ENCODE measurements around the gene GPR15. TPM values are rescaled to one million over a fixed set of nuclear protein-coding genes. Genes with fewer than 3 reads are reported as not detected.
A peak's percentile ranks its signal among the peaks of the same experiment; 100 is the strongest.

The GPR15 gene
- total RNA-seq, 1 experiment from 2014 or later: not detected

- DNase-seq: no peak
- POLR2A ChIA-PET (ENCODE audit: unreplicated experiment): no interaction called here
- no peaks in the 10 kb centered on the region for H3K4me1 ChIP-seq (replicated peaks; ENCODE audit: insufficient read depth)
These were observed 9.9 kb downstream of the GPR15 start for GRCh38 chr3:98541695-98542094.

GRCh38 chr3:98542623-98543022, 10.8 kb downstream of the GPR15 start:
- no peak for DNase-seq
- CTCF ChIA-PET: no interaction called here
- TF ChIP-seq CTCF (conservative IDR thresholded peaks at IDR 0.05) (no peak), EZH2 (IDR thresholded peaks at IDR 0.05; ENCODE audit: low read depth) (no peak)
- H3K4me1 ChIP-seq (replicated peaks; ENCODE audit: insufficient read depth): no peaks in the 10 kb centered on the region
- no peak overlapping the region for H3K27ac ChIP-seq
- H3F3A ChIP-seq (ENCODE audit: insufficient read depth, low read depth): peaks cover 12% of the 10 kb centered on the region; the same call in 1 of the 2 replicates
- H3K9me2 ChIP-seq (ENCODE audit: insufficient read depth): no peaks in the 10 kb centered on the region; the same call in 1 of the 2 replicates
- no peak overlapping the region for H2AFZ ChIP-seq
- H3K79me2 ChIP-seq (ENCODE audit: low read depth): no peaks in the 10 kb centered on the region
- no peaks in the 10 kb centered on the region for H3K27me3 ChIP-seq (ENCODE audit: insufficient read depth, low read depth)
- no peaks in the 10 kb centered on the region for H4K20me1 ChIP-seq (ENCODE audit: insufficient read depth)
- no peaks in the 10 kb centered on the region; the same call in 1 of the 2 replicates for H3K9me3 ChIP-seq (ENCODE audit: insufficient read depth, low read depth)
- H3K4me2 ChIP-seq: no peak overlapping the region
- intact Hi-C loops (cut with micrococcal nuclease; ENCODE audit: unreplicated experiment): no loop called here
- no peaks in the 10 kb centered on the region for H3K36me3 ChIP-seq (ENCODE audit: low read depth)
- H3K4me3 ChIP-seq: no peak overlapping the region
- POLR2A ChIA-PET (ENCODE audit: unreplicated experiment): interaction anchor here (0.7 kb wide), 1 partner anchor 89 kb away, joined by 10 read pairs; no protein-coding TSS in a partner anchor
- BruUV-seq (replicated peaks): no TSS peak

More at GRCh38 chr3:98541695-98542094, 9.9 kb downstream of the GPR15 start:
- Histone ChIP-seq H3K27me3 (ENCODE audit: insufficient read depth, low read depth) (no peaks in the 10 kb centered on the region), H3K79me2 (ENCODE audit: low read depth) (no peaks in the 10 kb centered on the region), H3K9me3 (ENCODE audit: insufficient read depth, low read depth) (no peaks in the 10 kb centered on the region; the same call in 1 of the 2 replicates), H2AFZ (0 out of 2 replicates have a peak overlapping the region, but pooled peaks have one; percentile 10), H3K36me3 (ENCODE audit: low read depth) (no peaks in the 10 kb centered on the region), H3F3A (ENCODE audit: insufficient read depth, low read depth) (peaks cover 12% of the 10 kb centered on the region; the same call in 1 of the 2 replicates), H4K20me1 (ENCODE audit: insufficient read depth) (no peaks in the 10 kb centered on the region), H3K27ac (no peak overlapping the region), H3K4me2 (no peak overlapping the region), H3K4me3 (no peak overlapping the region), H3K9me2 (ENCODE audit: insufficient read depth) (no peaks in the 10 kb centered on the region; the same call in 1 of the 2 replicates)
- CTCF ChIA-PET: no interaction called here
- TF ChIP-seq EZH2 (IDR thresholded peaks at IDR 0.05; ENCODE audit: low read depth) (no peak), CTCF (conservative IDR thresholded peaks at IDR 0.05) (no peak)
- BruUV-seq (replicated peaks): no TSS peak
- intact Hi-C loops (cut with micrococcal nuclease; ENCODE audit: unreplicated experiment): no loop called here

- Histone ChIP-seq H3F3A (ENCODE audit: insufficient read depth, low read depth) (no peaks in the 10 kb centered on the region), H3K27me3 (ENCODE audit: insufficient read depth, low read depth) (no peaks in the 10 kb centered on the region), H4K20me1 (ENCODE audit: insufficient read depth) (no peaks in the 10 kb centered on the region), H3K4me3 (no peak overlapping the region), H3K27ac (no peak overlapping the region), H3K4me2 (no peak overlapping the region), H3K4me1 (replicated peaks; ENCODE audit: insufficient read depth) (no peaks in the 10 kb centered on the region), H3K9me3 (ENCODE audit: insufficient read depth, low read depth) (no peaks in the 10 kb centered on the region; the same call in 1 of the 2 replicates), H3K79me2 (ENCODE audit: low read depth) (no peaks in the 10 kb centered on the region), H3K9me2 (ENCODE audit: insufficient read depth) (no peaks in the 10 kb centered on the region), H2AFZ (no peak overlapping the region), H3K36me3 (ENCODE audit: low read depth) (no peaks in the 10 kb centered on the region)
- no TSS peak for BruUV-seq (replicated peaks)
- TF ChIP-seq CTCF (conservative IDR thresholded peaks at IDR 0.05): no peak
- TF ChIP-seq EZH2 (IDR thresholded peaks at IDR 0.05; ENCODE audit: low read depth): no peak
- ChIA-PET CTCF (interaction anchor here (0.7 kb wide), 1 partner anchor 954 kb away, joined by 3 read pairs; no protein-coding TSS in a partner anchor), POLR2A (ENCODE audit: unreplicated experiment) (no interaction called here)
- no peak for DNase-seq
- intact Hi-C loops (cut with micrococcal nuclease; ENCODE audit: unreplicated experiment): no loop called here
These were observed 14.2 kb downstream of the GPR15 start for GRCh38 chr3:98545940-98546339.

Data from PC-9 (cell line).